HG03025 (cell line): Measurements from ENCODE around the gene HSD3B7.
"Not testable (repeated sequence)": the region's sequence is repeated elsewhere in the genome, so short reads cannot be mapped to it uniquely, and the experiment has no call there.

Experiments
- ATAC-seq: cut with Tn5 transposase; IDR thresholded peaks from one replicate; pipeline ENCODE4 v1.9.1; 2021; ENCODE audit warnings: mild to moderate bottlenecking, moderate library complexity; ENCODE audit not compliant: unreplicated experiment, low FRiP score

The HSD3B7 gene

GRCh38 chr16:30998852-30999761, 14.1 kb downstream of the HSD3B7 start:
- no peak for ATAC-seq

- ATAC-seq, result no peak
These were observed 15.8 kb downstream of the HSD3B7 start for GRCh38 chr16:31000671-31001382.

- no peak for ATAC-seq
These were observed 16.7 kb downstream of the HSD3B7 start for GRCh38 chr16:31001507-31002249.

GRCh38 chr16:31002250-31002700, 17.3 kb downstream of the HSD3B7 start:
- ATAC-seq, result no peak

- no peak for ATAC-seq
These were observed 17.9 kb downstream of the HSD3B7 start for GRCh38 chr16:31002862-31003341.

GRCh38 chr16:31003744-31004143, 18.7 kb downstream of the HSD3B7 start:
- ATAC-seq, result no peak

GRCh38 chr16:31004658-31005057, 19.7 kb downstream of the HSD3B7 start:
- no peak for ATAC-seq

GRCh38 chr16:31005350-31006085, 20.5 kb downstream of the HSD3B7 start:
- ATAC-seq, result no peak

- ATAC-seq, result no peak
These were observed 21.0 kb downstream of the HSD3B7 start for GRCh38 chr16:31006086-31006385.

- ATAC-seq, result no peak
These were observed 21.6 kb downstream of the HSD3B7 start for GRCh38 chr16:31006589-31006988.

- no peak for ATAC-seq
These were observed 22.7 kb downstream of the HSD3B7 start for GRCh38 chr16:31007684-31008083.

- no peak for ATAC-seq
These were observed 23.1 kb downstream of the HSD3B7 start for GRCh38 chr16:31008149-31008548.

- ATAC-seq, result no peak
These were observed 23.5 kb downstream of the HSD3B7 start for GRCh38 chr16:31008551-31008950.

- ATAC-seq, result no peak
These were observed 24.1 kb downstream of the HSD3B7 start for GRCh38 chr16:31009120-31009519.

- no peak for ATAC-seq
These were observed 25.0 kb downstream of the HSD3B7 start for GRCh38 chr16:31009894-31010584.

- no peak for ATAC-seq
These were observed 25.7 kb downstream of the HSD3B7 start, which contains the start of gene STX1B for GRCh38 chr16:31010585-31011325. Gene STX1B (minus strand): TSS chr16:31010638. CDS start chr16:31010396, 242 bp downstream.

- not testable (repeated sequence) for ATAC-seq
These were observed 26.8 kb downstream of the HSD3B7 start for GRCh38 chr16:31011815-31012214.

- not testable (repeated sequence) for ATAC-seq
These were observed 28.3 kb downstream of the HSD3B7 start for GRCh38 chr16:31013292-31013691.

- no peak for ATAC-seq
These were observed 31.0 kb downstream of the HSD3B7 start for GRCh38 chr16:31016018-31016417.
